NCI-H748 treated with DMSO at 0.1 percent for 48 hours (cell line): ENCODE measurements around the gene PEX11G.
A peak's percentile ranks its signal among the peaks of the same experiment; 100 is the strongest.

Experiments
- DNase-seq: peaks from one replicate; lab custom pipeline; 2025; lab: John Stamatoyannopoulos, UW

PEX11G gene

DNA sequence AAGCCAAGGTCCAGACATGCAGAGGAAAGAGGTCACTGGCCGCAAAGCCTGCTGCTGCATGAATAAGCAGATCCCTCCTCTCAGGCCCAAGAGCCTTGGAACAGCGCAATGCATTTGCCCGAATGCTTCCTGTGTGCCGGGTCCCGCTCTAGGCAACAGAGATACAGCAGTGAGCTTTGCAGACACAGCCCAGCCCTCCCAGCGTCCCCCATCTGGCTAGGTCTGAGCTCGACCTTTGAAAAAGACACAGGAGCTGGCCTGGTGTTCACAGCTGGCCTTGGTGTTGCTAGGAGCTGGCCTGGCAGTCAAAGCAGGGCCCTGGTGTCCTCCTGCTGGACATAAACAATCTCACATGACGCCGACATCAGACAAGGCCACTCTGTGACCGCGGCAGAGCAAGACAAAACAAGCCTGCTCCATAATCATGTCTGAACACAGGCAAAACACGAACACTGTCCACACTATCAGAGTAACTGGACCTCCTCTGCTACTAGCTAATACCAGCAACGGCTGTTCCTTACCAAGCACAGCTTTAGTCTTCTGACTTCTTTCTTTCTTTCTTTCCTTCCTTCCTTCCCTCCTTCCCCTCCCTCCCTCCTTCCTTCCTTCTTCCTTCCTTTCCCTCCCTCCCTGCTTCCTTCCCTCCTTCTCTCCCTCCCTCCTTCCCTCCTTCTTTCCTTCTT is 5.7 kb upstream of the PEX11G start:
- DNase-seq, result no peak

DNA sequence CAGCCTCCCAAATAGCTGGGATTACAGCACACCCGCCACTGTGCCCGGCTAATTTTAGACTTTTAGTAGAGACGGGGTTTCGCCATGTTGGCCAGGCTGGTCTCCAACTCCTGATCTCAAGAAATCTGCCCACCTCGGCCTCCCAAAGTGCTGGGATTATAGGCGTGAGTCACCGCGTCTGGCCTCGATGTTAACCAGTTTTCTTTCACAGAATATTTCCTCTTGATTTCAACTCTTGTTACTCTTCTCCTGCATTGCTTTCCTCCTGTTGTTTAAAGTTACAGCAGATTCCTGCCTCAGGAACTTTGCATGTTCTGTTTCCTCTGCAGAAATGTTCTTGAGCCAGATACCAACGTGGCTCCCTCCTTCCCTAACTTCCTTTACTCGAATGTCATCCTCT is 3.7 kb upstream of the PEX11G start:
- no peak for DNase-seq

DNA sequence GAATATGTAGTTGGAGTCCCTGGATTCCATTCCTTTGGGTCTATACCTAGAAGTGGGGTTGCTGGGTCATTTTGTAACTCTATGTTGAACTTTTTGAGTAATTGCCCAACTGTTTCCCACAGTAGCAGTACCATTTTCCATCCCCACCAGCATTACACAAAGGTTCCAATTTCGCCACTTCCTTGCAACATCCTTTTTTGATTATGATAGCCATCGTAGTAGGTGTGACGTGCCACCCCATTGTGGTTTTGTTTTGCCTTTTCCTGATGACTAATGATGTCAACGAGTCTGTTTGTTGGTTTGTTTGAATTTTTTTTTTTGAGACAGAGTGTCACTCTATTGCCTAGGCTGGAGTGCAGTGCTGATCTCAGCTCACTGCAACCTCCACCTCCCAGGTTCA is 3.3 kb upstream of the PEX11G start:
- DNase-seq, result no peak

GRCh38 chr19:7489609-7490044 is 792 bp upstream of the PEX11G start:
- no peak for DNase-seq

- no peak for DNase-seq
These were observed 1.9 kb downstream of the PEX11G start for GRCh38 chr19:7486923-7487322.

DNA sequence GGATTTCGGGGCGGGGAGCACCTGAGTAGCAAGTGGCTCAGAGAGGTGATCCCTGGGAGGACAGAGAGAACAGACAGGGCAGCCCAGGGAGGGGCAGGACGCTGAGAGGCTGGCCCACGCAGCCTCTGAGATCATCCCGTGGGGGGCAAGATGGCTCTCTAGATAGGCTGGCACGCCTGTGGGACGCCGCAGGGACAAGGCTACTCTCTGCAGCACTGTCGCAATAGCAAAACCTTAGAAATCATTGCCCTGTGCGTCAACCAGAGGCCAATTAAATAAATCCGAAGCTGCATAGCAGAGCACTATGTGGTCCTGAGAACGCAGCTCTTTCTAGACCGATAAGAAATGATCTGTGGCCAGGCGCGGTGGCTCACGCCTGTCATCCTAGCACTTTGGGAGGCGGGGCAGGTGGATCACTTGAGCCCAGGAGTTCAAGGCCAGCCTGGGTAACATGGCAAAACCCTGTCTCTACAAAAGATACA is 5.1 kb downstream of the PEX11G start:
- DNase-seq, result no peak

DNA sequence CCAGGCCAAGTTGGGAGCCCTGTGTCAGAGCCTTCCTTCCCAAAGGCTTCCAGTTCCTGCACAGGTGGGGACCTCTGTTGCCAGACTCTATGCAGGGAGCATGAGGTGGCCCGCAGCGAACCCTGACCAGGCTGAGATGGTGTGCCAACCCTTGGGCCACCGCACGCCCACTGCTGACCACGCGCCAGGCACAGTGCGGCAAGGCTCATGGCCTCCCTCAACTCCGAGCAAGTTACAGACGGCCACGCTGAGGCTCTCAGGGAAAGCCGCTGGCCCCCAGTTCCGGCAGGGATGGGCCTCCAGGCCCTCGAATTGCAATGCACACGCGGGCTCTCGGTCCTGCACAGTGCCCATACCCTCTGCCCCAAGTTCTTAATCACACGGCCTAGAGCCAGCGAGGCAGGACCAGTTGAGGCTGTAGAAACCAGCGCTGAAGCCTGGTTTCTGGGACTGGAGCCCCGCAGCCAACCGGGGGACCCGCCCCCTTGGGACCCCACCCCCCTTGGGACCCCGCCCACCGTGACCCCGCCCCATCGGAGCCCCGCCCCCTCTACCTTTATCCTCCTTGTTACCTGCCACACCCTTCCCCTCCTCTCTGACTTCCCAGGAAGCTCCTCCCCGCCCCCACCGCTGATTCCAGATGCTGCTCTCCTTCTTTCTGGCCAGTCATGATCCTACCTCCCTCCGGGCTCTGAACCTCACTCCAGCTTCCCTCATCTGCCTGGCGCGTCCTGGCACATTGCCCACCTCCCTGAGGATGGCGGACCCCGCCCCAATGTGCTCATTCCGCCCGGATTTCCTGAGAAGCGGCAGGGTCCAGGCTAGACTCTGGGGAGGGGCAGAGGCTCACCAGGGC is 6.0 kb downstream of the PEX11G start:
- DNase-seq, result peak; percentile 54

- no peak for DNase-seq
These were observed 7.9 kb downstream of the PEX11G start for GRCh38 chr19:7480970-7481255.

- DNase-seq, result no peak
These were observed 8.4 kb downstream of the PEX11G start for GRCh38 chr19:7480222-7480969.

DNA sequence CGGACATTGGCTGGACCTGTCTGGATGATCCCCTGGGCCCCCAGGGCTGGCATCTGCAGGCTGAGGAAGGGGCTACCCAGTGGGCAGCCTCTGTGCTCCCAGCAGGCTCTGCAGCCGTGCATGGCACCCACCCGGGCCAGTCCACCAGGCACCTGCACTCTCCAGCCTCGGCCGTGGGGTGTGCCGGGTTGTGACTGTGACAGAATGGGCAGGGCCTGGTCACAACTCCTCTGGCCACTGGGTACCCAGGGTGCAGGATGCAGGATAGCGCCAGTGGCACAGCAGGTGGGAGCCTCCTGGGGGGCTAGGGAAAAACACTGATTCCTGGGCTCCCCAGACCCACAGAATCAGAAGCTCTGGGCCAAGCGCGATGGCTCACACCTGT is 10.0 kb downstream of the PEX11G start:
- no peak for DNase-seq

DNA sequence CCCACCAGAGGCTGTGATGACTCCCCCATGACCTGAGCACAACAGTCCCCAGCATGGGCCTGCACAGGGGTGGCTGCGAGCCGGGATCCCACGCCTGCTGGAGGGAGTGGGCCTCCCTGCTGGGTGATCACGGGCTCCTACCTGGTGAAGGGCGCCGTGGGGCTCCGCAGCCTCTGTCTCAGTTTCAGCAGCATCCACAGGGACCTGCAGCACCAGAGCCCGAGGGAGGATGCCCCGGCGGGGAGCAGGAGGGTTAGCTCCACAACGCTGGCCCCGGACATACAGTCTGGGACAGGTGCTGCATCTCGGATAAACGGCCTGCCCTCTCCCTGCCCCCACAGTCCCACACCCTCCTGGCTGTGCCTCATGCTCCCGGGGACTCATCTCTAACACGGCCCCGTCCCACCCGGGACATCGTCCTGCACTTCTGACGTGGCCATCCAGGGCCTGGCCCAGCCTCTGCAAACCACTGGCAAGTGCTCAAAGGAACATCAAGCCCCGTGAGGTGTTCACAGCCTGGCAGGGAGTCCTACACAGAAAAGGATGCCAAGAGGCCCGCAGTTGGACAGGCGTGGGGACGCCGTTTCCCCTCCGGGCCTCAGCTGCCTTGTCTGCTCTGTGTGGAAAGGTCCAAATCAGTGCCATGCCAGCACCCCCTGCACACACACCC is 10.5 kb downstream of the PEX11G start:
- DNase-seq, result no peak

GRCh38 chr19:7477758-7478157 is 11.1 kb downstream of the PEX11G start:
- DNase-seq, result no peak

DNA sequence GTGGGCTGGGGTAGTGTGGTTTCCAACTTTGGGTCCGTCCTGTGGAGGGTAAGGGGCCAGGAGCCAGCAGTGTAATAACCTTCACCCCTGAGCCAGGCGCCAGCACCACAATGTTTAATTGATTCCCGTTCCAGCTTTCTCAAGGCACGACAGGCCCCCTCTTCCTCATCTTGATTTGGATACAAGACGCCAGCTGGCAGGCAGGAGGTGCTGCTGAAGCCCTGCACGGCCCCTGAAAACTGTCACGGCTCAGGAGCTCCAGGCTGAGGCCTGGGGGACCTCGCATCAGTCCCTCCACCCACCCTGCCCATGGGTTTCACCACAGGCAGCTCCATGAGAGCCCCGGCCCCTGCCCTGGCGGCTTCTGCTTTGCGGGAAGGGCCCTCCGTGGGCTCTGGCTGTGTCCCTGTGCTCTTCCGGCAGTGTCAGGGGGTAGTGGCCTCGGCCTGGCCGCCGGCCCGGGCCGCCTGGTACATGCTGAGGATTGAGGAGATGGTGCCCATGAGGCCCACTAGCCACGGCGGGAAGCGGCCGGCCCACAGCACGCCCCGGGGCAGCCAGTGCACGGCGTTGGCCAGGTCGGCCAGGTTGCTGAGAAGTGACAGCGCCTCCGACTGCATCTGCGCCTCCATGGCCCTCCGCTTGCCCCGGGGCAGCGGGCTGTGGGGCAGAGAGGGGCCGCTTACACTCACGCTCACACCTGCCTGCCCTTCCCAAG is 11.9 kb downstream of the PEX11G start:
- no peak for DNase-seq

- no peak for DNase-seq
These were observed 12.6 kb downstream of the PEX11G start for GRCh38 chr19:7476241-7476640.

- no peak for DNase-seq
These were observed 13.2 kb downstream of the PEX11G start for GRCh38 chr19:7475665-7476064.

- DNase-seq, result no peak
These were observed 16.9 kb downstream of the PEX11G start for GRCh38 chr19:7471696-7472615.

DNA sequence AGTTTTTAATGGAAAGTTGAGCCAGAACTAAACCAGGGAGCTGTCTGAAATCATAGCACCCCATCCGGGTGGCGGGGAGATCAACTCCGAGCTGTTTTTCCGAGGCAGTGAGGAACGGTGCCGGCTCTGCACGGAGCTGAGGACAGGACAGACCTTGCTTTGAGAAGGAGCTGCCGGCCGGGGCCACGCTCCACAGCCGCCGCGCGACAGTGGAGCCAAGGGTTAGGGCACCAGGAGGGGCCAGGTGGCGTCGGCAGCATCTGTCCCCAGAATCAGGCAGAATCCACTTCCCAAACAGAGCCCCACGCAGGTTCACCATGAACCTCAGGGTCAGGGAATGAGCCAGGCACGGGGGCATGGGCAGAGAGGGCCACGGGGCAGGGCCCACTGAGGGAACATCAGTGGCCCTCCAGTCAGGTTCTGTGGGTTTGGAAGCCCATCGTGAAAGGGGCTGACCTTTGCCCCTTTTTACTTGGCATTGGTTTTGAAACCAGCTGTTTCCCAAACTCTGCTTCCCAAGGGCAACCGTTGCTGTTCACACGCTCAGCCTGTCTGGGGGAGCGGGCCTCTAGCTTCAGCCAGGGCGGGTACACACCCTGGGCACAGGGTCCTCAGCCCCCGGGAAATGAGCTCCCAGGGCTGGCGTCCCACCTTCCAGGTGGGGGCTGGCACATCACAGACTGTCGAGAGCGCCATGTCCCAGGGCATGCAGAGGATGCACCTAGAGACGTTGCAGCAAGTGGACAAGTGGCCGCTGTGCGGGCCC is 18.1 kb downstream of the PEX11G start:
- DNase-seq, result no peak

DNA sequence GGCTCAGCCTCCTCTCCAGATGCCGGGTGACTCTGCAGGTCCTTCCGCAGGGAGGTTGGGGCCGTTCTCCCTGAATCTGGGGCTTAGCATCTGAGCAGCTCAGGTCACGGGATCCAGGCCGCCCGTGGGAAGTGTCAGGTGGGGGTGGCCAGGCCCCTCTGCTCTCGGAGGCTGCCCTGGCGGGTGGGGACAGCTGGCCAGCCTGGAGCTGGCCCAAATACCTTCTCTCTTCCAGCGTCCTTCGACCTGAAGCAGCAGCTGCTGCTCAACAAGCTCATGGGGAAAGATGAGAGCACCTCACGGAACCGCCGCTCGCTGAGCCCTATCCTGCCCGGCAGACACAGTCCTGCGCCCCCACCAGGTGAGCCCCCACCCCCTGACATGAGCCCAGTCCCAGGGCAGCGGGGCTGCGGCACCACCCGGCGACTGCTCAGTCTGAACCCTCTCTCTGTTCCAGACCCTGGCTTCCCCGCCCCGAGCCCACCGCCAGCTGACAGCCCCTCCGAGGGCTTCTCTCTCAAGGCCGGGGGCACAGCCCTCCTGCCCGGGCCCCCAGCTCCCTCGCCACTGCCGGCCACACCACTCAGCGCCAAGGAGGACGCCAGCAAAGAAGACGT is 19.1 kb downstream of the PEX11G start:
- DNase-seq, result no peak

DNA sequence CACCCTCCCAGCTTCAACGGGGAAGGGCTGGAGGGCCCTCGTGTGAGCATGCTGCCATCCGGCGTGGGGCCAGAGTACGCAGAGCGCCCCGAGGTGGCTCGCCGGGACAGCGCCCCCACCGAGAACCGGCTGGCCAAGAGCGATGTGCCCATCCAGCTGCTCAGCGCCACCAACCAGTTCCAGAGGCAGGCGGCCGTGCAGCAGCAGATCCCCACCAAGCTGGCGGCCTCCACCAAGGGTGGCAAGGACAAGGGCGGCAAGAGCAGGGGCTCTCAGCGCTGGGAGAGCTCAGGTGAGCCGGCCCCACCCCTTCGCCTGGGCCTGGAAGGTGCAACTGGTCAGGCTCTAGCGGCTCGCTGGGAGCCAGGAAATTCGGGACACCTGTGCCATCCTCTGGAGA is 20.0 kb downstream of the PEX11G start:
- no peak for DNase-seq
